ENCODE results near the gene LRRFIP1.

Gene LRRFIP1

GRCh38 chr2:237616734-237617586 is 10.4 kb upstream of the LRRFIP1 start:
- DNase-seq (ENCODE audit: low read depth in 2 of 2) = no peak

- no peak for DNase-seq (ENCODE audit: low read depth in 2 of 2)
These were observed 9.8 kb upstream of the LRRFIP1 start for GRCh38 chr2:237617587-237617982.

DNA sequence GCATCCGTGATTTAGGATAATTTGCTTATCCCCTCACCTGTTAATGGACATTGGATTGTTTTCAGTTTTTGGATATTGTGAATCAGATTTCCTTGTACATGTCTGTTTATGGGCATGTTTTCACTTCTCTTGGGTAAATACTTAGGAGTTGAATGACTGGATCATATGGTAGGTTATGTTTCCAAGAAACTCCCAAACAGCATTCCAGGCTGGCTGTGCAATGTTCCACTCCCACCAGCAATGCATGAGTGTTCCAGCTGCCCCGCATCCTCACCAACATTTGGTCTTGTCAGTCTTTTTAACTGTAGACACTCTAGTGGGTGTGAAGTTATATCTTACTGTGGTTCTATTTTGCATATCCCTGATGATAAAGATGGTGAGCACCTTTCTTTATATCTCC is 8.9 kb upstream of the LRRFIP1 start:
- DNase-seq (ENCODE audit: low read depth in 2 of 2) = no peak

- no peak for DNase-seq (ENCODE audit: low read depth in 2 of 2)
These were observed 3.7 kb upstream of the LRRFIP1 start for GRCh38 chr2:237623428-237624403.

DNA sequence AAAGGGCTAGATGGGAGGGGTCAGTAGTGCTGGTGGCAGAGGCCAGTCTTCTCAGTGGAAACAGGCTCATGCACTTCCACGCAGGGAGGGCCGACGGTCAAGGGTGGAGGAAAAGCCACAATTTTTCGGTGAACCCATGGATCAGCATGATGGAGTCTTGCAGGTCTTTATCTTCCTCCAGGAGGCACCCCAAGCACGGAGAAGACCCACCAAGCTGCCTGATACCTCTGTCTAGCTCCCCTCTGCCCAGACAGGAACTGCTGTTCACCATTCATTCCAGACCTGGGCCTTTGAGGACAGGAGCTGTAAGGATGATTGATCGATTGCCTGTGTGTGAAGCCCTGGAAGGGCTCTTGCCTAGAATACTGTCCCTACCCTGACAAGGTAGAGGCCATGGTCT is 2.8 kb upstream of the LRRFIP1 start:
- no peak for DNase-seq (ENCODE audit: low read depth in 2 of 2)

- DNase-seq (ENCODE audit: low read depth in 2 of 2) = no peak
These were observed 2.1 kb upstream of the LRRFIP1 start for GRCh38 chr2:237625216-237625705.

GRCh38 chr2:237625777-237626176 is 1.6 kb upstream of the LRRFIP1 start:
- no peak for DNase-seq (ENCODE audit: low read depth in 2 of 2)

- no peak for DNase-seq (ENCODE audit: low read depth in 2 of 2)
These were observed 460 bp upstream of the LRRFIP1 start for GRCh38 chr2:237626813-237627440.

- no peak for DNase-seq (ENCODE audit: low read depth in 2 of 2)
These were observed 1.1 kb downstream of the LRRFIP1 start for GRCh38 chr2:237628247-237629187.

DNA sequence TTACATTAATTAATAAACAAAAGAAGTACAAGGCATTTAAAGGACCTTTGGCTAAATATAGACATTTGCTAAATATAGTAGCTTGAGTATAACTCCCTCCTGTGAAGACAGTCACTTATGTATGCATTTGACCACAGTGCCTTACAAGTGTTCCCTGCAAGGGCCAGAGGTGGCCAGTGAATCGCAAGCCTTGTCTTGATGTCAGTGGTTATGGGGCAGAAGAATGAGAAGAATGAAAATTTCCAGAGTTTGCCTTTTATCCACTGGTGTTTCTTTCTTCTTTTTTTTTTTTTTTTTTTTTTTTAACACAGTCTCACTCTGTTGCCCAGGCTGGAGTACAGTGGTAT is 1.8 kb downstream of the LRRFIP1 start:
- DNase-seq (ENCODE audit: low read depth in 2 of 2) = no peak

GRCh38 chr2:237629739-237630138 is 2.4 kb downstream of the LRRFIP1 start:
- DNase-seq (ENCODE audit: low read depth in 2 of 2) = no peak

- DNase-seq (ENCODE audit: low read depth in 2 of 2) = no peak
These were observed 3.0 kb downstream of the LRRFIP1 start for GRCh38 chr2:237630216-237631000.

DNA sequence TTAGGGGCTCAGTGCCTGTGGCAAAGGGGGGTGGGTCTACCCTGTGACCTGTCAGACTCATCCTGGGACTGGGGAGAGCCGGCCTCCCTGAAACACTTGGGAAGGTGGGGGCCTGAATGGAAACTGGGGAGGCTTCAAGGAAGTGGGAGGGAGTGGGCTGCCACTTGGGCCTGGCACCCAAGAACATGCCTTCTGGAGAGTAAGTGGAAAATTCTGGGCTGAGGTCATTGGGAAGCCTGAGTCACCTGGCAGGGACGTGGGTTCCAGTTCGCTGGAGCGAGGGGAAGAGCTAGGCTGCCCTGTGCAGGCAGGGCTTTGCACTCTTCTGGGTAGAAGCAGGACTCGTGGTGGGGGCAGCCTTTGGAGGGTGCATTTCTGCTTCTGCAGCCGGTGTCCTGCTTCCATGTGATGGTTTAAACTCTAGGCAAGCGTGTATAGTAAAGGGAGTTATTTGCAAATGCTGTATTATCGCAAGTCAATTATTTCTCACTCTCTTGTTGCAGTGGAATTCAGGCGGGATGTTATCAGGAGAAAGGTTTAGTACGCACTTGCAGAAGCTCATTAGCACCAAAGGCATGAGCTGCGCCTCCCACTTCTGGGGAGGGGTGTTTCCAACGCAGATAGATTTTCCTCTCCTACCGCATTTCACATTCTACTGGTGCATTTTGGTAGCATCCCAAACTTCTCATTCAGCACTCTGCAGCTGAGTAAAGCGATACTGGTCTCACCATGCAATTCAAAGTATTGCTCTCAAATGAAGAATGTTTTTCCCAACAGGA is 3.8 kb downstream of the LRRFIP1 start:
- no peak for DNase-seq (ENCODE audit: low read depth in 2 of 2)

DNA sequence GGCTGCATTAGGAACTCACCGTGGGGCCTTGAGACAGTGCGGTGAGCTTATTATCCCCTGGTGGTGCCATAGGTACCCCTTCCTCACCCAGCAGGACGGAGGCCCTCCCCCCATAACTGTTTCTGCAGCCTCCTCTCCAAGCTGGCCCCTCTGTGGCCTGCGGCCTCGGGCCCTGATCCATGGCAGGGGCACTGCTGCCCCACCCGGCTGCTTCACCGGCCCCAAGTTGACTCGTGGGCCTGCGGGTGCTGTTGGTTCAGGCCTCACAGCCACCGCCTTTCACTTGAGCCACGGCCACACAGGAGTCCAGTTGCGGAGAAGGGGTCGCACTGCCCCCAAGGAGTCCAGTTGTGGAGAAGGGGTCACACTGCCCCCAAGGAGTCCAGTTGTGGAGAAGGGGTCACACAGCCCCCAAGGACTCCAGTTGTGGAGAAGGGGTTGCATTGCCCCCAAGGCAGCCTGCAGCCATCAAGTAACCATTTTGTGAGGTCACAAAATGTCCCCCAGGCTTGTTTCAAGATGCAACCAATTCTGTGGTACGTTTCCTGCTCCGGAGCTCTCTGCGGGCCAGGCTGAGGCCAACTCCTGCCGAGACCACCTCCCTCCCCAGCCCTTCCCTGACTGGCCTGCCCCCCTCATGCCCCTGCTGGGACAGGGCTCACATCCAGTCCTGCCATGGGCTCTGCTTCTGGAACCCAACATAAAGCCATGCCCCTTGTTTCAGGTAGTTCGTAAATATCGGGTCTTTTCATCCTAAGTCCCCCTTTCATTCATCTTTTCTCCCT is 4.6 kb downstream of the LRRFIP1 start:
- DNase-seq (ENCODE audit: low read depth in 2 of 2) = no peak

DNA sequence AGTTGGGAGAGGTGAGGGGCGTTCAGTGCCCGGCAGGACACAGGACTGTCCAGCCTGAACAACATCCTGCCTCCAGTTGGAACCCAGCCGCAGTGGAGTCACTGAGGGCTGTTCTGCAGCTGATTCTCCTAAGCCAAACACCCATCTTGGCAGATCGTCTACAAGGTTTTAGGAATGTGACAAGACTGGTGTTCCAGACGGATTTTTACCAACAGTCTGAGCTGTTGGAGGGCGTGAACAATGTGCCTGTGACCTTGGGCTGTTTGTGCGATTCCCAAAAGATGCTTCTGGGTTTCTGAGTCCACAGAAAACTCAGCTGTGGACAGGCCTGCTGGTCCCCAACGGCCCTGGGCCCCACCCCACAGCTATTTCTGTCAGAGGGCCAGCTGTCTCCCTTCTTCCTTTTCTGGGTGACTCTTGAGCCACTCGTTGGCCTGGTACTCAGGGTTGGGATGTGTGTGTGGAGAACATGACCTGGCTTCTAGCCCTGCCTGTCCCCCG is 5.7 kb downstream of the LRRFIP1 start:
- DNase-seq (ENCODE audit: low read depth in 2 of 2) = no peak

DNA sequence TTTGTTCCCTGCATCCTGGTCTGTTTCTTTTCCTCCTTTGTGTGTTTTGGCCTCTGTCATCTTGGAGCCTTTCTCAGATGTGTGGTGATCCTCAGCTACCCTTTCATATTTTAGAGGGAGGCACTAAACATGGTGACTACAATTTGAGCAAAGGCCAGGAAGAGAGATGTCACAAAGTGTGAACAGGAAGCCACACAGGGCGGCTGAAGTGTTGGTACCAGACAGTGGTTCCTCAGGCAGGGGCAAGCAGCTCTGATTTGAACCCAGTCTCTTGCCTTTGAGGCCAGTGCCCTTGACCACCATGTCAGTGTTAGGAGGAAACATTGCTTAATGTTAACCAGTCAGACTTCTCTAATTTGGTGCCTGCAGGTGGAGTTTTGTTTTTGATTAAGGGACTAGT is 9.2 kb downstream of the LRRFIP1 start:
- no peak for DNase-seq (ENCODE audit: low read depth in 2 of 2)

DNA sequence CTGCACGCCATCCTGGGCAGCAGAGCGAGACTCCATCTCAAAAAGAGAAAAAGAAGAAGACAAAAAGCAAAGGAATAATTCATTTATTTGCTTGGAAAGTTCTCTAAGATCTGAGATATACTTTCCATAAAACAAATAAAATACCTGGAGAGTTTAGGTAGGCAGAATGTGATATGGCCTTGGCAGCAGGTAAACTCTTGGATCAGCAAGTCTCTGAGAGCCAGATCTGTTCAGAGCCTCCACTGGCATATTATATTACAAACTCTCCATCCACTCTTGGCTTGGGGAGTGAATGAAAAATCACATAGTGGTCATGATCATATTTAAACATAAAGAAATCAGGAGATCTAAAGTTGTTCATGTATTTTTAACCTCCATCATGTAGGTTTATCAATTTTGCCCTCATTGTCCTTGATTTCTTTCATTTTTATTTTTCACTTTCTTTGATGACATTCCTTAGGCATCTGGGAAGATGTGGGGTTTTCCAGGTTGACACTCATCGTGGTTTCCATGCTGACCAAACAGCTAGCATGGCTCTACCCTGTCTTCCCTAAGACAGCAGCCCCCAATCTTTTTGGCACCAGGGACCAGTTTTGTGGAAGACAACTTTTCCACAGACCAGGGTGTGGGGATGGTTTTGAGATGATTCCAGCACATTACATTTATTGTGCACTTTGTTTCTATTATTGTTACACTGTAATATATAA is 10.2 kb downstream of the LRRFIP1 start:
- no peak for DNase-seq (ENCODE audit: low read depth in 2 of 2)

- DNase-seq (ENCODE audit: low read depth in 2 of 2) = no peak
These were observed 10.8 kb downstream of the LRRFIP1 start for GRCh38 chr2:237638176-237638575.
